Prostate gland (tissue), 2 donors: ENCODE measurements around the gene WDR59.
A peak's percentile ranks its signal among the peaks of the same experiment; 100 is the strongest.

ENCODE experiments used
- CTCF ChIP-seq, 4 experiments: fragments of 200-600 bp in 2 of 4; fragments of 450-650 bp in 2 of 4; sonication (generic) in 2 of 4; IDR thresholded peaks; 1 replicate in 3 of 4; 2 replicates in 1 of 4; pipeline ENCODE4 v1.5.1; 2016 to 2019; ENCODE audit warnings: antibody characterized with exemption in 4 of 4, mild to moderate bottlenecking in 2 of 4, moderate library complexity in 2 of 4
- POLR2A ChIP-seq: fragments of 450-650 bp; IDR thresholded peaks from one replicate; pipeline ENCODE4 v1.6.1; 2016; ENCODE audit warnings: antibody characterized with exemption, mild to moderate bottlenecking

- TF ChIP-seq CTCF (IDR thresholded peaks at IDR 0.05) (peak in 1 of 4 experiments; percentile 3), POLR2A (no peak)
Observed at GRCh38 chr16:74922150-74923138, 62.5 kb downstream of the WDR59 start.
